SKM-1 (cell line): ENCODE data around the gene DCP2.

ENCODE experiments used
- DNase-seq: peaks from one replicate; lab custom pipeline; 2025; ENCODE audit not compliant: unreplicated experiment; lab: John Stamatoyannopoulos, UW

The DCP2 gene

GRCh38 chr5:113062869-113063508 is 86.4 kb downstream of the DCP2 start:
- DNase-seq, result no peak

DNA sequence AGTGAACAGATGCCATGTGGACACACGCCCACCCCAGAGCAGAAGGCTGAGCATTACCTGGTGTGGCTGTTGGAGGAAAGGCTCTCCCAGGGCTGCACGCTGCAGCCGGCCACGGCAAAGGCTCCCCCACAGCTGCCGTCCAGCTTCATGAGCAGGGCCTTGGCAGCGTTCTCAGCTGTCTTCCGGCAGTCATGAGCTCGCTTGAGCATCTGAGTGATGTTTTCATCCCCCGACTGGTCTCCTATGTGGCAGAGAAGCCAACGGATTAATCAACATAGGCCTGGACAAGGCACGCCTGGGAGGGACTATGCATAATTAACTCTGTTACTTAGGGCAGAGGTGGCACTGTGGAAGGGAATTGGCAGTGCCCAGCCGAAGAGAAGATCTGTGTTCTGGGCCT is 87.3 kb downstream of the DCP2 start:
- DNase-seq, result no peak

- DNase-seq, result no peak
Measured at GRCh38 chr5:113064806-113065205, 88.2 kb downstream of the DCP2 start.

GRCh38 chr5:113065626-113066025 is 89.0 kb downstream of the DCP2 start:
- DNase-seq, result no peak

GRCh38 chr5:113067635-113068344 is 91.2 kb downstream of the DCP2 start:
- no peak for DNase-seq

DNA sequence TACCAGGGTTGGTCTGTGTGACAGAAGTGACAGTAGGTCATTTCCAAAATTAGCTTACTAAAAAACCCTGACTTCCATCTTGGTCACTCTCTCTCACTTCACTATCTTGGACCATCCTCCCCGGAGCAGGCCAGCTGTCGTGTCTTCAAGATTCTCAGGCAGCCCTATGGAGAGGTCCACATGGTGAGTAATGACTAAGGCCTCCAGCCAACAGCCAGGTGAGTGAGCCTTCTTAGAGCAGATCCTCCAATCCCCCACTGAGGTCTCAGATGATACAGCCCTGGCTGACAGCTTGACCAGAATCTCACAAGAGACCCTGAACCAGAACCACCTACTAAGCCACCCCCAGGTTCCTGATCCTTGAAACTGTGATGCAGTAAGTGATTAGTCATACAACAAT is 92.0 kb downstream of the DCP2 start:
- no peak for DNase-seq
